ENCODE data around the gene MAGEL2.
"Not testable (repeated sequence)": the region's sequence is repeated elsewhere in the genome, so short reads cannot be mapped to it uniquely, and the experiment has no call there.

DNA sequence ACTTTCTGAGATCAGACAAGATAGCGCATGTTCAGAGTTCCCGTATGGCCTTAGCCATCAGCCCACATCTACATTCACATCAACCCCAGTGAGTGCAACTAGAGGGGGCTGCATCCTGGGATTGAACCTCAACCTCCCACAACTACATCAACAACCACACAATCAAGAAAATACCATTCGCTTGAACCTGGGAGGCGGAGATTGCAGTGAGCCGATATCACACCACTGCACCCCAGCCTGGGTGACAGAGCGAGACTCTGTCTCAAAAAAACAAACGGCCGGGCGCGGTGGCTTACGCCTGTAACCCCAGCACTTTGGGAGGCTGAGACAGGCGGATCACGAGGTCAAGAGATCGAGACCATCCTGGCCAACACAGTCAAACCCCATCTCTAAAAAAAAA is 50.4 kb downstream of the MAGEL2 start:
- TF ChIP-seq POLR2A (IDR thresholded peaks at IDR 0.05): not testable (repeated sequence)
- TF ChIP-seq, protein P1, sequence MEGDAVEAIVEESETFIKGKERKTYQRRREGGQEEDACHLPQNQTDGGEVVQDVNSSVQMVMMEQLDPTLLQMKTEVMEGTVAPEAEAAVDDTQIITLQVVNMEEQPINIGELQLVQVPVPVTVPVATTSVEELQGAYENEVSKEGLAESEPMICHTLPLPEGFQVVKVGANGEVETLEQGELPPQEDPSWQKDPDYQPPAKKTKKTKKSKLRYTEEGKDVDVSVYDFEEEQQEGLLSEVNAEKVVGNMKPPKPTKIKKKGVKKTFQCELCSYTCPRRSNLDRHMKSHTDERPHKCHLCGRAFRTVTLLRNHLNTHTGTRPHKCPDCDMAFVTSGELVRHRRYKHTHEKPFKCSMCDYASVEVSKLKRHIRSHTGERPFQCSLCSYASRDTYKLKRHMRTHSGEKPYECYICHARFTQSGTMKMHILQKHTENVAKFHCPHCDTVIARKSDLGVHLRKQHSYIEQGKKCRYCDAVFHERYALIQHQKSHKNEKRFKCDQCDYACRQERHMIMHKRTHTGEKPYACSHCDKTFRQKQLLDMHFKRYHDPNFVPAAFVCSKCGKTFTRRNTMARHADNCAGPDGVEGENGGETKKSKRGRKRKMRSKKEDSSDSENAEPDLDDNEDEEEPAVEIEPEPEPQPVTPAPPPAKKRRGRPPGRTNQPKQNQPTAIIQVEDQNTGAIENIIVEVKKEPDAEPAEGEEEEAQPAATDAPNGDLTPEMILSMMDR (IDR thresholded peaks at IDR 0.05): not testable (repeated sequence)

Data from right lobe of liver (tissue), 4 donors.